ENCODE results near the gene CAPN9. TPM values are rescaled to one million over a fixed set of nuclear protein-coding genes. Genes with fewer than 3 reads are reported as not detected.

The CAPN9 gene
- total and polyA plus RNA-seq, 7 donors = 0.55 to 83.2 (median 30.6) TPM; not detected in 3

- intact Hi-C loops (cut with DNase I) = no loop called here
- Histone ChIP-seq H3K9me3 (no peaks in the 10 kb centered on the region), H3K4me3 (no peak overlapping the region), H3K4me1 (no peaks in the 10 kb centered on the region), H3K27ac (no peak overlapping the region), H3K36me3 (no peaks in the 10 kb centered on the region), H3K27me3 (no peaks in the 10 kb centered on the region)
- TF ChIP-seq, protein P1, sequence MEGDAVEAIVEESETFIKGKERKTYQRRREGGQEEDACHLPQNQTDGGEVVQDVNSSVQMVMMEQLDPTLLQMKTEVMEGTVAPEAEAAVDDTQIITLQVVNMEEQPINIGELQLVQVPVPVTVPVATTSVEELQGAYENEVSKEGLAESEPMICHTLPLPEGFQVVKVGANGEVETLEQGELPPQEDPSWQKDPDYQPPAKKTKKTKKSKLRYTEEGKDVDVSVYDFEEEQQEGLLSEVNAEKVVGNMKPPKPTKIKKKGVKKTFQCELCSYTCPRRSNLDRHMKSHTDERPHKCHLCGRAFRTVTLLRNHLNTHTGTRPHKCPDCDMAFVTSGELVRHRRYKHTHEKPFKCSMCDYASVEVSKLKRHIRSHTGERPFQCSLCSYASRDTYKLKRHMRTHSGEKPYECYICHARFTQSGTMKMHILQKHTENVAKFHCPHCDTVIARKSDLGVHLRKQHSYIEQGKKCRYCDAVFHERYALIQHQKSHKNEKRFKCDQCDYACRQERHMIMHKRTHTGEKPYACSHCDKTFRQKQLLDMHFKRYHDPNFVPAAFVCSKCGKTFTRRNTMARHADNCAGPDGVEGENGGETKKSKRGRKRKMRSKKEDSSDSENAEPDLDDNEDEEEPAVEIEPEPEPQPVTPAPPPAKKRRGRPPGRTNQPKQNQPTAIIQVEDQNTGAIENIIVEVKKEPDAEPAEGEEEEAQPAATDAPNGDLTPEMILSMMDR (IDR thresholded peaks at IDR 0.05) = no peak
- TF ChIP-seq EP300 (IDR thresholded peaks at IDR 0.05) (no peak), POLR2A (IDR thresholded peaks at IDR 0.05) (no peak)
- no peak for DNase-seq
- 91 to 94% methylated on average over 10 of the region's 10 CpGs for WGBS, 2 donors
These were observed 41.5 kb downstream of the CAPN9 start for GRCh38 chr1:230788561-230789275.

DNA sequence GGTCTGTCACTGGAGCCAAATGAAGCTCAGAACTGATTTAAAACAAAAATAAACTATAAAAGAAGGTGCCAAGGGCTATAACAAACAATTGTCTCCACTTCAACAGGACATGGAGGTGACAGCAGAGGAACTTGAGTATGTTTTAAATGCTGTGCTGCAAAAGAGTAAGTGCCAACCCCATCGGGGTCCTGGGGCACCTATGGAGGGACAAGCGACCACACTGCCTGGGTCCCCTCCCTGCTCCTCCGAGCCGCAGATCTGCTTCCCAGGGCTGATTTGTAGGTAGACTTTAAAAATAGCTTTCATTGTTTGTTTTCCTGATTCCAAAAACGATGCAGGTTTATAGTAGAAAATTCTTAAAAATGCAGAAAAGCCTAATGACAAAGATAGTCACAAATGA is 42.8 kb downstream of the CAPN9 start:
- H3K4me1 ChIP-seq = no peaks in the 10 kb centered on the region
- intact Hi-C loops (cut with DNase I) = loop anchor here (5.0 to 10.0 kb wide), 2 partner anchors 48 to 155 kb away; no protein-coding TSS in a partner anchor
- DNase-seq = no peak
- H3K36me3 ChIP-seq = no peaks in the 10 kb centered on the region
- H3K27ac ChIP-seq = no peak overlapping the region
- no peak overlapping the region for H3K4me3 ChIP-seq
- H3K9me3 ChIP-seq = no peaks in the 10 kb centered on the region
- WGBS, 2 donors = 81 to 83% methylated on average over 5 of the region's 5 CpGs
- H3K27me3 ChIP-seq = no peaks in the 10 kb centered on the region
- TF ChIP-seq POLR2AphosphoS5 (IDR thresholded peaks at IDR 0.05) = no peak
- TF ChIP-seq EP300 (IDR thresholded peaks at IDR 0.05) = no peak
- no peak for TF ChIP-seq POLR2A (IDR thresholded peaks at IDR 0.05)
- TF ChIP-seq, protein P1 (IDR thresholded peaks at IDR 0.05) = no peak

DNA sequence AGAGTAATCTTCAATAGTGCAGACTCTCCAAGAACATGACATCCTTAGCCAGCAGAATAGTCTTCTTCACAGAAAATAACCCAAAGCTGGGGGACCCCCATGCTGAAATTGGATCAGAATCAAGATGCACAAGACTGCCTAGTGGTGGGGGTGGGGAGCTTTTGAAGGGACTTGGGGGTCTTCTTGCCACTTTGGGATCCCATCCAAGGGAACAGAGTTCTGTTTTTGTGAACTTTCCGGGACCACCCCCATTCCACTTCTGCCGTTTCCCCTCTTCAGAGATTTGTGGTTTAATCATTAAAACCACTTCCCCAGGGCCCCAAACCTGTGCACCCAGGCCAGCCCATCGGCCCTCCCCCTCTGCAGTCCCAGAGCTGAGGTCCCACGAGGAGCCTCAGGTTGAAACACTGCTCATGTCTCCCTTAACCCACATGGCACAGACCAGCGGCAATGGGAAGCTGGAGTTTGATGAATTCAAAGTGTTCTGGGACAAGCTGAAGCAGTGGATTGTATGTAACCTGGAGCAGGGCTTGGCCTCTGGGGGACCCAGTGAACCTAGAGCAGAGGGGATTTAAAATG is 44.9 kb downstream of the CAPN9 start:
- Histone ChIP-seq H3K9me3 (no peaks in the 10 kb centered on the region), H3K4me1 (no peaks in the 10 kb centered on the region), H3K36me3 (no peaks in the 10 kb centered on the region), H3K4me3 (no peak overlapping the region), H3K27ac (no peak overlapping the region), H3K27me3 (no peaks in the 10 kb centered on the region)
- TF ChIP-seq EP300 (IDR thresholded peaks at IDR 0.05) (no peak), POLR2A (IDR thresholded peaks at IDR 0.05) (no peak), POLR2AphosphoS5 (IDR thresholded peaks at IDR 0.05) (no peak)
- TF ChIP-seq, protein P1 (IDR thresholded peaks at IDR 0.05) = no peak
- intact Hi-C loops (cut with DNase I) = loop anchor here (5.0 to 10.0 kb wide), 2 partner anchors 50 to 157 kb away; no protein-coding TSS in a partner anchor
- no peak for DNase-seq
- 50 to 81% methylated on average over 5 of the region's 5 CpGs for WGBS, 2 donors

- TF ChIP-seq POLR2A (IDR thresholded peaks at IDR 0.05) = no peak
- no peak for TF ChIP-seq POLR2AphosphoS5 (IDR thresholded peaks at IDR 0.05)
- TF ChIP-seq EP300 (IDR thresholded peaks at IDR 0.05) = no peak
- TF ChIP-seq, protein P1 (IDR thresholded peaks at IDR 0.05) = no peak
- Histone ChIP-seq H3K36me3 (no peaks in the 10 kb centered on the region), H3K4me1 (no peaks in the 10 kb centered on the region), H3K9me3 (no peaks in the 10 kb centered on the region), H3K27ac (no peak overlapping the region), H3K27me3 (no peaks in the 10 kb centered on the region), H3K4me3 (no peak overlapping the region)
- intact Hi-C loops (cut with DNase I) = loop anchor here (5.0 to 10.0 kb wide), 2 partner anchors 51 to 158 kb away; no protein-coding TSS in a partner anchor
- DNase-seq = no peak
- 89 to 95% methylated on average over 13 of the region's 13 CpGs for WGBS, 2 donors
These were observed 45.7 kb downstream of the CAPN9 start for GRCh38 chr1:230792691-230793462.
